Activated CD4-positive, alpha-beta memory T cell treated with anti-CD3 and anti-CD28 coated beads, Interleukin-2, amount 10 ng/mL, durations not matched to agents 7 days and 5 days (primary cell): Measurements from ENCODE around the gene ITCH. TPM values are rescaled to one million over a fixed set of nuclear protein-coding genes. Genes with fewer than 3 reads are reported as not detected.
"Not testable (repeated sequence)": the region's sequence is repeated elsewhere in the genome, so short reads cannot be mapped to it uniquely, and the experiment has no call there.

Experiments
- CTCF ChIA-PET: fragments of 350-600 bp; sonication (Branson Sonifier 250); formaldehyde crosslinking; loops from one replicate; lab custom pipeline; 2021; ENCODE audit warnings: antibody characterized with exemption, inconsistent platforms; lab: Charles Lee
- POLR2A ChIA-PET: fragments of 350-600 bp; sonication (Branson Sonifier 250); formaldehyde crosslinking; loops from one replicate; lab custom pipeline; 2021; ENCODE audit warnings: antibody characterized with exemption; lab: Charles Lee
- DNase-seq: peaks from one replicate; pipeline ENCODE4 v3.0.0-alpha.2; 2020
- H3K27ac Mint-ChIP-seq: one replicate; pipeline ENCODE4 v1.8.0; 2021; ENCODE audit warnings: mild to moderate bottlenecking, mixed read lengths
- H3K27me3 Mint-ChIP-seq: one replicate; pipeline ENCODE4 v1.8.0; 2021; ENCODE audit warnings: mixed read lengths
- H3K36me3 Mint-ChIP-seq: one replicate; pipeline ENCODE4 v1.8.0; 2021; ENCODE audit warnings: low read depth, mixed read lengths
- H3K4me1 Mint-ChIP-seq: one replicate; pipeline ENCODE4 v1.8.0; 2021; ENCODE audit warnings: mixed read lengths
- H3K4me3 Mint-ChIP-seq: one replicate; pipeline ENCODE4 v1.8.0; 2021; ENCODE audit warnings: mild to moderate bottlenecking, mixed read lengths
- H3K9me3 Mint-ChIP-seq: one replicate; pipeline ENCODE4 v1.8.0; 2021; ENCODE audit warnings: mixed read lengths
- total RNA-seq, 2 experiments: library from RNA; stranded (reverse); gene quantifications; one replicate each; pipeline ENCODE4 v1.2.3, GENCODE V29; 2021

Gene ITCH
- total RNA-seq, 2 experiments from 2014 or later = 55.5 to 56.7 TPM

GRCh38 chr20:34346533-34346865, 16.6 kb upstream of the ITCH start:
- peaks cover 12% of the 10 kb centered on the region for H3K4me1 Mint-ChIP-seq
- H3K36me3 Mint-ChIP-seq, H3K9me3 Mint-ChIP-seq, CTCF ChIA-PET, H3K27ac Mint-ChIP-seq, DNase-seq, H3K27me3 Mint-ChIP-seq, H3K4me3 Mint-ChIP-seq, POLR2A ChIA-PET: not testable (repeated sequence)

- H3K27ac Mint-ChIP-seq = no peak overlapping the region
- no peak for DNase-seq
- H3K4me3 Mint-ChIP-seq = no peak overlapping the region
- no peaks in the 10 kb centered on the region for H3K27me3 Mint-ChIP-seq
- H3K36me3 Mint-ChIP-seq = no peaks in the 10 kb centered on the region
- H3K4me1 Mint-ChIP-seq = peaks cover 12% of the 10 kb centered on the region
- POLR2A ChIA-PET = no interaction called here
- H3K9me3 Mint-ChIP-seq = no peaks in the 10 kb centered on the region
- CTCF ChIA-PET = interaction anchor here (0.6 to 1.8 kb wide), 2 partner anchors 15 to 35 kb away, joined by 3 to 7 read pairs; partner anchors contain the start of gene ITCH
Observed at GRCh38 chr20:34347571-34347970, 15.5 kb upstream of the ITCH start.

GRCh38 chr20:34350095-34350494, 13.0 kb upstream of the ITCH start:
- peaks cover 12% of the 10 kb centered on the region for H3K4me1 Mint-ChIP-seq
- POLR2A ChIA-PET = interaction anchor here (0.6 to 1.3 kb wide), 2 partner anchors 9 to 208 kb away, joined by 3 read pairs; no protein-coding TSS in a partner anchor
- DNase-seq = no peak
- H3K4me3 Mint-ChIP-seq = no peak overlapping the region
- CTCF ChIA-PET = interaction anchor here (0.7 to 1.7 kb wide), 3 partner anchors 16 to 106 kb away, joined by 3 to 9 read pairs (median 4); no protein-coding TSS in a partner anchor
- no peaks in the 10 kb centered on the region for H3K36me3 Mint-ChIP-seq
- H3K27me3 Mint-ChIP-seq = no peaks in the 10 kb centered on the region
- H3K9me3 Mint-ChIP-seq = no peaks in the 10 kb centered on the region
- H3K27ac Mint-ChIP-seq = no peak overlapping the region

GRCh38 chr20:34353467-34353866, 9.6 kb upstream of the ITCH start:
- H3K27ac Mint-ChIP-seq, H3K4me3 Mint-ChIP-seq, H3K27me3 Mint-ChIP-seq, DNase-seq, H3K36me3 Mint-ChIP-seq, H3K9me3 Mint-ChIP-seq, CTCF ChIA-PET: not testable (repeated sequence)
- peaks cover 12% of the 10 kb centered on the region for H3K4me1 Mint-ChIP-seq
- POLR2A ChIA-PET = interaction anchor here (1.3 kb wide), 1 partner anchor 9 kb away, joined by 4 read pairs; the partner anchor contains the start of gene ITCH

DNA sequence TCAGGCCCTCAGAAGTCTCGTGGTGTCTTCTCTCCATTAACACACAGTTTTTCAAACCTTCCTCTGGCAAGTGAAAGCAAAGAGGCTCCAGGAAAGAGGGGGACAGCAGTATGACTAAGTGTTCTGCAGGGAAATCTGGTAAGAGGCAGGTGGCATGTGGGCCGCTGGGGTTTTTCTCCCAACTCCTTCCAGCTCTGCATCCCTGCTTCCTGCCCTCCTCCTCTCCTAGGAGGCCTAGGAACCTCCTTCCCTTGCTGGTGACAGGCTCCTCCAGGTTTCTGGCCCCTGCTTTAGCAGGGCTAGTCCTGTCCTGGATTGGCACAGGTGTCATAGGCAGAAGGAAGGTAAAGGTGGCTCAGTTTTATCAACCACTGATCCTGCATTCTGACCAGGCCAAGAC, 7.6 kb upstream of the ITCH start:
- Mint-ChIP-seq H3K27ac (no peak overlapping the region), H3K4me3 (no peak overlapping the region), H3K36me3 (no peaks in the 10 kb centered on the region), H3K9me3 (no peaks in the 10 kb centered on the region), H3K4me1 (peaks cover 3% of the 10 kb centered on the region), H3K27me3 (peaks cover 3% of the 10 kb centered on the region)
- no peak for DNase-seq
- CTCF ChIA-PET = no interaction called here
- POLR2A ChIA-PET = no interaction called here

- POLR2A ChIA-PET, H3K27ac Mint-ChIP-seq, H3K4me3 Mint-ChIP-seq, CTCF ChIA-PET, H3K9me3 Mint-ChIP-seq, H3K36me3 Mint-ChIP-seq, DNase-seq, H3K27me3 Mint-ChIP-seq: not testable (repeated sequence)
- H3K4me1 Mint-ChIP-seq = peaks cover 18% of the 10 kb centered on the region
Observed at GRCh38 chr20:34359729-34360128, 3.3 kb upstream of the ITCH start.

GRCh38 chr20:34362502-34363061, 491 bp upstream of the ITCH start:
- Mint-ChIP-seq H3K27me3 (peaks cover 3% of the 10 kb centered on the region), H3K4me3 (peak overlapping the region; percentile 96), H3K36me3 (peaks cover 25% of the 10 kb centered on the region), H3K4me1 (peaks cover 41% of the 10 kb centered on the region), H3K9me3 (no peaks in the 10 kb centered on the region), H3K27ac (peak overlapping the region; percentile 90)
- DNase-seq = no peak
- ChIA-PET CTCF (interaction anchor here (0.7 to 2.9 kb wide), 12 partner anchors 9 to 1584 kb away, joined by 3 to 16 read pairs (median 4); partner anchors contain the start of gene DYNLRB1), POLR2A (interaction anchor here (0.6 to 2.7 kb wide), 19 partner anchors 9 to 1590 kb away, joined by 3 to 39 read pairs (median 4); partner anchors contain the start of genes AHCY, DYNLRB1, EIF2S2 and MAP1LC3A)

GRCh38 chr20:34363465-34364222, 571 bp downstream of the ITCH start:
- ChIA-PET CTCF (interaction anchor here (0.7 to 2.9 kb wide), 14 partner anchors 8 to 1586 kb away, joined by 3 to 16 read pairs (median 3); partner anchors contain the start of gene DYNLRB1), POLR2A (interaction anchor here (0.6 to 2.7 kb wide), 22 partner anchors 8 to 1589 kb away, joined by 3 to 39 read pairs (median 4); partner anchors contain the start of genes AHCY, DYNLRB1, EIF2S2 and MAP1LC3A)
- peak overlapping the region; percentile 90 for H3K27ac Mint-ChIP-seq
- peaks cover 34% of the 10 kb centered on the region for H3K36me3 Mint-ChIP-seq
- DNase-seq = peak; percentile 24
- H3K4me1 Mint-ChIP-seq = peaks cover 52% of the 10 kb centered on the region
- H3K27me3 Mint-ChIP-seq = peaks cover 3% of the 10 kb centered on the region
- H3K4me3 Mint-ChIP-seq = peak overlapping the region; percentile 96
- no peaks in the 10 kb centered on the region for H3K9me3 Mint-ChIP-seq

GRCh38 chr20:34364223-34364506, 1.1 kb downstream of the ITCH start:
- DNase-seq = no peak
- H3K27me3 Mint-ChIP-seq = peaks cover 3% of the 10 kb centered on the region
- no peaks in the 10 kb centered on the region for H3K9me3 Mint-ChIP-seq
- ChIA-PET POLR2A (interaction anchor here (0.6 to 2.7 kb wide), 15 partner anchors 8 to 1252 kb away, joined by 3 to 39 read pairs (median 6); partner anchors contain the start of genes AHCY, DYNLRB1, MAP1LC3A and PIGU), CTCF (interaction anchor here (2.3 to 2.9 kb wide), 2 partner anchors 51 to 152 kb away, joined by 14 to 16 read pairs; partner anchors contain the start of gene DYNLRB1)
- H3K4me3 Mint-ChIP-seq = peak overlapping the region; percentile 96
- H3K27ac Mint-ChIP-seq = peak overlapping the region; percentile 75
- H3K4me1 Mint-ChIP-seq = peaks cover 57% of the 10 kb centered on the region
- peaks cover 38% of the 10 kb centered on the region for H3K36me3 Mint-ChIP-seq

DNA sequence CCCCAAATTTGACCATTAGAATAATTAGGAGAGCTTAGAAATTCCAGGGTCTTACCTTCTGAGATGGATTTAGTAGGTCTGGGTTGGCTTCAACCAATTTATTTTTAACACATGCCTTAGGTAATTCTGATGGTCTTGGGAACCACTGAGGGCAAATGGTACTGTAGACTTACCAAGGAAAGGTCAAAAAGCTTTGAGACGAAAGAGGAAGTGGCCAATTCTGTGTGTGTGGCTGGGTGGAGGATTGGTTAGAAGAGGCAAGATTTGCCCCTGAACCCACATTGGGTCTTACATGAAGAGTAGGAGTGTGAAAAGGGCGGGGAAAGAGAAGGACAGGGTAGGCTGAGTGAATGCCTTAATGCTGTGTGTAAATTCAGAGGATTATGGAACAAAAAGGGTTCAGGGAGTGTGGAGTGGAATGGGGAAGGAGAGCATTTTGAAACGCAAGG, 2.7 kb downstream of the ITCH start:
- H3K9me3 Mint-ChIP-seq = no peaks in the 10 kb centered on the region
- peak overlapping the region; percentile 6 for H3K27ac Mint-ChIP-seq
- peaks cover 68% of the 10 kb centered on the region for H3K4me1 Mint-ChIP-seq
- CTCF ChIA-PET = interaction anchor here (1.6 kb wide), 1 partner anchor 53 kb away, joined by 6 read pairs; no protein-coding TSS in a partner anchor
- no peaks in the 10 kb centered on the region for H3K27me3 Mint-ChIP-seq
- peak; percentile 55 for DNase-seq
- H3K4me3 Mint-ChIP-seq = peak overlapping the region; percentile 14
- POLR2A ChIA-PET = interaction anchor here (0.8 to 1.0 kb wide), 2 partner anchors 24 to 151 kb away, joined by 3 read pairs; no protein-coding TSS in a partner anchor
- H3K36me3 Mint-ChIP-seq = peaks cover 55% of the 10 kb centered on the region

GRCh38 chr20:34367155-34367554, 4.1 kb downstream of the ITCH start:
- ChIA-PET CTCF (interaction anchor here (1.0 to 1.2 kb wide), 2 partner anchors 44 to 110 kb away, joined by 3 read pairs; no protein-coding TSS in a partner anchor), POLR2A (interaction anchor here (0.9 kb wide), 1 partner anchor 9 kb away, joined by 3 read pairs; no protein-coding TSS in a partner anchor)
- no peak overlapping the region for H3K27ac Mint-ChIP-seq
- H3K36me3 Mint-ChIP-seq = peaks cover 60% of the 10 kb centered on the region
- no peak for DNase-seq
- H3K4me3 Mint-ChIP-seq = no peak overlapping the region
- no peaks in the 10 kb centered on the region for H3K27me3 Mint-ChIP-seq
- no peaks in the 10 kb centered on the region for H3K9me3 Mint-ChIP-seq
- peaks cover 67% of the 10 kb centered on the region for H3K4me1 Mint-ChIP-seq

GRCh38 chr20:34367911-34368310, 4.8 kb downstream of the ITCH start:
- CTCF ChIA-PET = interaction anchor here (1.2 kb wide), 2 partner anchors 55 to 109 kb away, joined by 3 to 4 read pairs; no protein-coding TSS in a partner anchor
- peaks cover 62% of the 10 kb centered on the region for H3K4me1 Mint-ChIP-seq

More at GRCh38 chr20:34367911-34368310, 4.8 kb downstream of the ITCH start:
- H3K4me3 Mint-ChIP-seq, H3K27me3 Mint-ChIP-seq, H3K9me3 Mint-ChIP-seq, POLR2A ChIA-PET, DNase-seq, H3K27ac Mint-ChIP-seq: not testable (repeated sequence)
- peaks cover 62% of the 10 kb centered on the region for H3K36me3 Mint-ChIP-seq
